Muscle of back (tissue), 11 donors: ENCODE measurements around the gene MTMR11. TPM values are rescaled to one million over a fixed set of nuclear protein-coding genes. Genes with fewer than 3 reads are reported as not detected.

ENCODE experiments used
- DNase-seq, 3 donors: peaks; one replicate each; pipeline versions ENCODE4 v3.0.0 to v3.0.0-alpha.2; 2013
- polyA plus RNA-seq, 10 donors: library from polyadenylated mRNA; unstranded; fragments of 120-200 nt; gene quantifications; one replicate each; pipeline ENCODE4 v1.2.1, GENCODE V29; 2013; ENCODE audit not compliant: insufficient read length in 10 of 10

MTMR11 gene
- polyA plus RNA-seq, 10 donors, result 13.2 to 39.5 (median 18.4) TPM

GRCh38 chr1:149937759-149938158 lies 1.1 kb upstream of the MTMR11 start:
- DNase-seq, result peak in 2 of 3 donors; percentile 59 to 76

DNA sequence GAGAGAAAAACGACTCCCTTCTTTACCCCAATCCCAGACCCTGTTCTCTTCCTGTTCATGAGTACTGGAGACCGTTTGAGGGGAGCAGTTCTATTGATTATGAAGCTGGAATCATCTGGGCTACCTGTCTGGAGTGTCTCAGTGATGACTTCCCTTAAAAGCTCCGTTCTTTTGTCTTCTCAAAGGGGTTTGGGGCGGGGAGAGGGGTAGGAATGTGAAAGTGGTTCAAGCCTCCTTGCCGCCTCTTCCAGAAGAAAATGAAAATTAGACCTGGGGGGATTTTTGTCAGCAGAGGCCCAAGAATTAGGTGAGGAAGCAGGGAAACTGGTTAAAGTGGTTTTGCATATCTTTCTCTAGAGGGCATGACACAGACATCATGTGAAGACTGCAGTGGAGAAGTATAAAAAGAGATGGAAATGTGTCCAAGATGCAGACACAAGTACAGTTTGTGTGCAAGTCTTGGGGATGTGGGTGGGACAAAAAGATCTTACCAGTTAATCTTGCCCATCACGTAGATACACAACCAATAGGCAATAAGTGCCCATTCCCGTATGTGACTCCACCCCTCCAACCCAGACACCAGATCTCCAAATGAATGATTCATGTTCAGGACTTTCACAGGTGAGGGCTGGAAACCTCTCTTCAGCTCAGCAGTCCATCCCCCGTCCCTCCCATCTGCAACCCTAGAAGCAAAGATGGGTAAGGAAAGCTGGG lies 470 bp upstream of the MTMR11 start:
- DNase-seq, result peak in 2 of 3 donors; percentile 47 to 63

- DNase-seq, result peak in 2 of 3 donors; percentile 42 to 62
Measured at GRCh38 chr1:149934356-149934755, 2.3 kb downstream of the MTMR11 start.

DNA sequence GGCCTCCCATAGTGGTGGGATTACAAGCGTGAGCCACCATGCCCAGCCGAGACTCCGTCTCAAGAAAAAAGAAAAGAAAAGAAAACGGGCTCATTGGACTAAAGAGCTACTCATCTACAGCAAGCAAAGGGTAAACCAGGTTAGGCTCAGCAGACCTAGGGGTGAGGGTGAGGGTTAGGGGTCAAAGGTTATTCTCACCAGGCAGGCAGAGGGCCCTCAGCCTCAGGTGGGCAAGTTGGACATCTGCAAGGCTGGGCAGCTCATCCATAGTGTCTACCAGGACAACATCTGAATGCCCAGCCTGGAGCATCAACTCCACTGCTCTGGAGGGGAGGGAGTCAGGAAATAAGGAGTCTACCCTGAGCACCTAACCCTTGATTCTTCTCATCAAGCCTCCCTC lies 3.5 kb downstream of the MTMR11 start:
- no peak for DNase-seq

DNA sequence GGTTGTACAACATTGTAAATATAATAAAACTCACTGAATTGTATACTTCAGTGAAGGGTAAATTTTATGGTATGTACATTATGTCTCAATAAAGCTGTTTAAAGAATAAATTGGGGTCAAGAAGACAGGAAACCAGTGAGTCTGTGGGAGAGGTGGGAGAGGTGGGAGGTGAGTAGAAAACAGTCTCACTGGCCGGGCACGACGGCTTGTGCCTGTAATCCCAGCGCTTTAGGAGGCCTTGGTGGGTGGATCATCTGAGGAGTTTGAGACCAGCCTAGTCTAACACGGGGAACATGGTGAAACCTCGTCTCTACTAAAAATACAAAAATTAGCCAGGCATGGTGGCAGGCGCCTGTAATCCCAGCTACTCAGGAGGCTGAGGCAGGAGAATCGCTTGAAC lies 4.2 kb downstream of the MTMR11 start:
- DNase-seq, result no peak

GRCh38 chr1:149931212-149931790 lies 5.4 kb downstream of the MTMR11 start:
- no peak for DNase-seq

GRCh38 chr1:149929856-149930255 lies 6.8 kb downstream of the MTMR11 start:
- no peak for DNase-seq

GRCh38 chr1:149928401-149928724 lies 8.3 kb downstream of the MTMR11 start:
- DNase-seq, result no peak

- DNase-seq, result peak; percentile 93 to 99 (median 97)
Measured at GRCh38 chr1:149927563-149928400, 8.9 kb downstream of the MTMR11 start, which contains the start of gene SF3B4. SF3B4 (minus strand) TSS chr1:149927803; CDS start chr1:149927759, 44 bp downstream.

GRCh38 chr1:149927056-149927562 lies 9.6 kb downstream of the MTMR11 start:
- DNase-seq, result no peak

GRCh38 chr1:149926296-149926695 lies 10.4 kb downstream of the MTMR11 start:
- DNase-seq, result no peak

- no peak for DNase-seq
Measured at GRCh38 chr1:149925751-149926150, 10.9 kb downstream of the MTMR11 start.

DNA sequence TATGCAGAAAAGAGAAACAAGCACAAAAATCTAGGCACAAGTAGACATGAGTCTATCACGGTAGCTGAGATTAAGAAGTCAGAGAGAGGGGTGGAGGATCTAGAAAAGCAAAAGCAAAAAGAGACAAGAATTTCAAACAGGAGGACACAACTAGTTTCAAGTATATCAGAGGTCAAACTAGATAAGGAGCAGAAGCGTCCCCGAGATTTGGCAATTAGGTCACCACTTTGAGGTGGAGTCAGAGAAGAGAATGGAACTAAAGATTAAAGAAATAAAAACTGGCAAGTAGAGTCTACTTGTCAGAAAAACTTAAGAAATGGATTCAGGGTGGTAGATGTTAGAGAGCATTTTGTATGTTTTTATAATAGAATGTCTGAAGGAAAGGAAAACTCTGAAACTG lies 11.3 kb downstream of the MTMR11 start:
- DNase-seq, result no peak

- DNase-seq, result no peak
Measured at GRCh38 chr1:149923626-149924025, 13.1 kb downstream of the MTMR11 start.

DNA sequence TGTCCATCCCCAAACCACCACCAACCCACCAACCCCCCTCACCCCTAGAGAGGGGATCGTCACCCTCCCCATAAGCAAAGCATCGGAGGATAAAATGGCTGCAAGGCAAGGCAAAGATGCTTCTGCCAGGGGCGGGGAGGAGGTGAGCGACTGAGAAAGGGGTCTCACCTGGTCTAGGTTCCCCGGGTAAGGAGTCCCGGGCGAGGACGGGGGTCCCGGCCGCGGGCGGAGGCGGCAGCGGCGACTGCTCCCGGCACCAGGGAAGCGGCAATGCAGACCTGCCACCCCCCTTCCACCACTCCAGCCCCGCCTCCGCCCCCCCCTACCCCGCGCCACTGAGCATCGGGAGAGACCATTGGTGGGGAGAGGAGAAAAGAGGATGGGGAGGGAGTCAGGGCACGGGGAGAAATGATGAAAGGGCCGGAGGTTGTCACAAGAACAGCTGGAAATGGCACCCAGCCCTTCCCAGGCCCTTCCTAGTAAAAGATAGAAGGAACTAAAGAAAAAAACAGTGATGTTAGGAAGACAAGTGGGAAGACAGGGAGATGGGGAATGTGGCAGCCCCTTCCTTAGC lies 19.0 kb downstream of the MTMR11 start, which contains the start of gene SV2A:
Gene SV2A (minus strand): TSS at position 274 of the 574 bp plus-strand sequence. CDS start 4,004 bp downstream, outside the sequence.
- DNase-seq, result peak in 2 of 3 donors; percentile 47 to 73

DNA sequence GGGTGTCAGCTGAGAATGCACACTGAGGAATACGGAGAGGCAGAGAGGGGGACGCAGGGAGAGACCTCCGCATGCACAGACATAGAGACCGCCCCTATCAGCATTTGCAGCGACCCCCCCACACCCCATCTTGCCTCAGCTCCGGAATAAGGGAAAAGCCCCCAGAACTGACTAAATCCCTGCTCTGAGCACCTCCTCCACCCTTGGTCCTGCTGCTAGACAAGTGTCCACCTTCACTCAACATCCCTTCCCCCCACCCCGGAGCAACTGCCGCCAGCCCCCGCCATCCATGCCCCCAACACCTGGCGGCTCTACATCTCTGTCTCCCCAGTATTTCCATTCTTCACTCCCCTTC lies 19.8 kb downstream of the MTMR11 start:
- DNase-seq, result no peak

DNA sequence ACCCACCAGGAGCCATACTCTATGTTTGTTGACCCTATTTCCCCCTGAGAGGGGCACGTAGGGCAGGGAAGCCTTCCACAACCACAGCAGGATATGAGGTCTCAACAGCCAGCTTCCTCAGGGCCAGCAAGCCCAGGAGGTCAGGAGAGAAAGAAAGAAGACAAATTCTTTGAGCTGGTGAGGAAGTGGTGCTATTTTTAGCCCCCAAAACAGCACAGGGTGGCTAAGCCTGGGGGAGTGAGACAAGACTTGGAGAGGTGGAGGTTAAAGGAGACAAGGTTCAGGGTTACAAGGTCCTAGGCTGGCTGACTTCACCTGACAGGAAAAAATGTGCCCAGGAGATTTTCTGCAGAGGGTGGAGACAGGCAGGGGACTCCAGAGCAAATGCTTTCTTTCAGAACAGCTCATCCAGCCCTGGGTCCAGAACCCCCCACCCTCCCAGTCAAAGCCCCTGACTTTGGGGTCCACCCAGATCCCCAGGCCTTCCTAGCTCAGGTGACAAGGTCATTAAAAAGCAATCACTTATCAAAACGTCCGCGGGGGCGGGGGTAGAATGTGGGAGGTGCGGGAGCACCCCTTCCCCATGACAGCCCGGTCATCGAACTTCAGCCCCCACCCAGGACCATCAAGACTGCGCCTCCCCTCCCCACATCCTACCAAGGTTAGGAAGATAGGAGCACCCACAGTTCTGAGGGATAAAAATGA lies 20.3 kb downstream of the MTMR11 start:
- no peak for DNase-seq

DNA sequence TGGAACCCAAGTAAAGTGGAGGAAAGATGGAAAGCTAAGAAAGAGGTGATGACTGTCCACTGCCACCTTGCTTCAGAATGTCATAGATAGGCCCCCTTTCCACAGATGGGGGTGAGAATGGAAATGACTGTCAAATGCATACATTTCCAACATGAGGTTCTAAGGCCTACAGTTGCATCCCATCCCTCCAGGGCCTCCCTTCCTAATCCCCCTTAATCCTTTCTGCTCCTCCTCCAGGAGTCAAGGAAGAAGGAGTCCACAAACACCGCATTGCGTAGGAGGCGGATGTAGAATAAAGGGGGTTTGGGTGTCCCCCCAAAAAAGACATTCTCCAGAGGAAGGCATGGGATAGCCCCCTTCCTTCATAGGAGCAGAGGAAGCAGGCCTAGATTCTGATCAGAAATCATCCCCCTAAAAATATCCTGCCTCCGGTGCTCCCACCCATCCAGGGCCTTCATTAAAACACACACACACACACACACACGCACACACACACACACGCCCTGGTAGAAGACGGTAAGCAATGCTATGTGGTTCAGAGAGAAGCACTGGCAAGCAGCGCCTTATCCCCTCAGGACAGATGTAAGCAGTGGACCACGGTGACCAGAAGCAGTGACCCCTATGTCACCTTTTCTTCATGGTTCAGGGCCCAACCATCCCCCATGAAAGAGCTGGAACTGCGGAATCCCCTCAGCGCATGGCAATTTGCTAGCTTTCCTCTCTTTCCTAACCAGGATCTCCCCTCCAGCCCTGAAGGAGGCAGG lies 21.1 kb downstream of the MTMR11 start:
- no peak for DNase-seq

- no peak for DNase-seq
Measured at GRCh38 chr1:149914545-149914944, 22.1 kb downstream of the MTMR11 start.

DNA sequence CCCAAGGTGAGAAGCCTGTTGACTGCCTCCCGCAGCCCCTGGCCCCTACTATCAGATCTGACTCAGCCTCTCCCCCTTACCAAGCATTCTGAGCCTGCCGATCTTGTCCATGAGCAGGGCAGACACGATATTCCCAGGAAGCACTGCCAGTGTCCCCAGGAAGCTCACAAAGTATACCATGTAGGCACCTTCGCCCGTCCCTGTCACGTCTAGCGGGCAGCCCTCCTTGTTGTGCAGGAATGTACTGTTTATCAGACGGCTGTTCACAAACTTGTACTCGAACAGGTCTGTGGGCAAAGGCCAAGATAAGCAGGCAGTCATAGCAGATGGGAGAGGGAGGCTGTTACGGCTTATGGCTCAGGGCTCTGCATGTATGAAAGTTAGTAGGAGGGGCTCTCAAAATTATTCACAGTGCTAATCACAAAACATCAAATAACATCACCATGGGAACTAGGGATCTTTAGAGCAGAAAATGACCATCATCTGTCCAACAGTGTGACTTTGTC lies 30.1 kb downstream of the MTMR11 start:
- no peak for DNase-seq
